ENCODE results near the gene GAS7.

DNA sequence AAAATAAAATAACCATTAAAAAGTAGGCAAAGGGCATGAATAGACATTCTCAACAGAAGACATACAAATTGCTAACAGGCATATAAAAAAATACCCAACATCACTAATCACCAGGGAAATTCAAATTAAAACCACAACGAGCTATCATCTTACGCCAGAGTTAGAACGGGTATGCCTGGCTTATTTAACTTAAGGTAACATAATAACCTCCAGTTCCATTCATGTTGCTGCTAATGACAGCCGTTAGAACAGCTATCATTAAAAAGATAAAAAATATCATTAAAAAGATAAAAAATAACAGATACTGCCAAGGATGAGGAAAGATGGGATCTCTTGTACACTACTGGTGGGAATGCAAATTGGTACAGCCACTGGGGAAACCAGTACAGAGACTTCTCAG is 89.3 kb downstream of the GAS7 start:
- no peak for TF ChIP-seq POLR2A (IDR thresholded peaks at IDR 0.05)
- no peak for TF ChIP-seq CTCF (IDR thresholded peaks at IDR 0.05)
